Measurements from ENCODE around the gene ARHGAP24. TPM values are rescaled to one million over a fixed set of nuclear protein-coding genes. Genes with fewer than 3 reads are reported as not detected.

Gene ARHGAP24
- total and polyA plus RNA-seq, 8 donors = 10.5 to 34.7 (median 17.1) TPM

DNA sequence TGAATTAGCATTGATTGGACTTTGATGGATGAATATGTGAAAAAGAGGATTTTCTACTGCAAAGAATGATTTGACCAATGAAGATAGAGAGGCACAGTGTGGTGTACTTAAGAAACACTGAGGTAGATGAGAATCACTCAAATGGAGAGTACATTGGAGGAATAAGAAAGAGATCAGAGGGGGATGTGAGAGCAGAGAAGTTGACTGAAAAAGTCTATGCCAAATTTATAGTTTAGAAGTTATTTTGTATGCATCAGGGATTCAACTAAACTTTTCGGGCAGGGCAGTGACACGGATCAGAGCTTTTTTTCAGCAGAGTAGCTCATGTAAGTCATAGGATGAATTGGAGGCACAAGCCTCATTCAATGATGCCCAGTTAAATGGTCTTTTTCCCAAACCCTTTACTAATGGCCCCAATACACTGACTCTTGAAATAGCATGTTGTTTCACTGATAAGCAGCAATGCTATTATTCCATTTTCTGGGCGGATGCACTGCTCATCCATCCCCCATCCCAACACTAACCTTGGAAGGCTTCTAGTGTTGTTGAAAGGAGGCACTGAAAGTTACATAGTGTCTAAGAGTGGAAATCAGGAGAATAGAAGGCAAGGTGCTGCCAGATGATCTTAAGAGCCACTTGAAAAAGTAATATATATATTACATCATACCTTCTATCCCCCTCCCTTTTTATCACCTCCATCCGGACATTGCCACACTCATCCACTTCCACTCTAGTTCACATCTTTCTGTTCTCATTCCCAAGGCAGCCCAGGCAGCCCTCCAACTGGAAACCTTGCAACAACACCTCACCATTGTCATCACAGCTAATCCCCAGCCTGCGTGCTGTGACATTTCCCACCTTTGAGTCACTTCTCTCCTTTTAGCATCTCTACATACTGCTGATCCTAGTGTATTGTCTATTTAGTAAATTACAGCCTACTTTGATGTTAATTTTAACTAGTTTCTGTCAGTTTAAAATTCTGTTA is 46.1 kb downstream of the ARHGAP24 start:
- WGBS, 2 donors = 94 to 96% methylated on average over 5 of the region's 5 CpGs
- no peak overlapping the region for H3K4me3 ChIP-seq
- H3K9me3 ChIP-seq = no peaks in the 10 kb centered on the region
- intact Hi-C loops (cut with DNase I) = no loop called here
- TF ChIP-seq, protein P1, sequence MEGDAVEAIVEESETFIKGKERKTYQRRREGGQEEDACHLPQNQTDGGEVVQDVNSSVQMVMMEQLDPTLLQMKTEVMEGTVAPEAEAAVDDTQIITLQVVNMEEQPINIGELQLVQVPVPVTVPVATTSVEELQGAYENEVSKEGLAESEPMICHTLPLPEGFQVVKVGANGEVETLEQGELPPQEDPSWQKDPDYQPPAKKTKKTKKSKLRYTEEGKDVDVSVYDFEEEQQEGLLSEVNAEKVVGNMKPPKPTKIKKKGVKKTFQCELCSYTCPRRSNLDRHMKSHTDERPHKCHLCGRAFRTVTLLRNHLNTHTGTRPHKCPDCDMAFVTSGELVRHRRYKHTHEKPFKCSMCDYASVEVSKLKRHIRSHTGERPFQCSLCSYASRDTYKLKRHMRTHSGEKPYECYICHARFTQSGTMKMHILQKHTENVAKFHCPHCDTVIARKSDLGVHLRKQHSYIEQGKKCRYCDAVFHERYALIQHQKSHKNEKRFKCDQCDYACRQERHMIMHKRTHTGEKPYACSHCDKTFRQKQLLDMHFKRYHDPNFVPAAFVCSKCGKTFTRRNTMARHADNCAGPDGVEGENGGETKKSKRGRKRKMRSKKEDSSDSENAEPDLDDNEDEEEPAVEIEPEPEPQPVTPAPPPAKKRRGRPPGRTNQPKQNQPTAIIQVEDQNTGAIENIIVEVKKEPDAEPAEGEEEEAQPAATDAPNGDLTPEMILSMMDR (IDR thresholded peaks at IDR 0.05) = no peak
- H3K4me1 ChIP-seq = no peaks in the 10 kb centered on the region
- H3K27me3 ChIP-seq = no peaks in the 10 kb centered on the region
- no peaks in the 10 kb centered on the region for H3K36me3 ChIP-seq
- ATAC-seq = no peak
- FAIRE-seq = no peak
- no peak overlapping the region for H3K27ac ChIP-seq
- no peak for DNase-seq

DNA sequence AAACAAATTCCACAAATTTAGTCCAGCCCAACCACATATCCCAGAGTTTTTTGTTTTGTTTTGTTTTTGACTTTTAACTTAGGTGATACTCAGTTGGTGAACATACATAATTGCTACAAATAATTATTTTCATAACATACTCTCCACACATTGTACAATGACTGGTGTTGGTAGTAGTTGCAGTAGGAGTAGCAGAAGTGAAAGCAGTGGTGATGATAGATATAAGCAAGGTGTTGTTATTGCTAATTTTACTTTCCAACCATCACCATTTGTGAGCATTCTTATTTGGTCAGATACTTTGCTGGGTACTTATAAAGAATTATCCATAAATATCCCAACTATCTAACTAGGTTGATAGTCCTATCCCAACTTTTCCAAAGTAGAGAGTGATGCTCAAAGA is 47.3 kb downstream of the ARHGAP24 start:
- H3K36me3 ChIP-seq = no peaks in the 10 kb centered on the region
- FAIRE-seq (no peak), ATAC-seq (no peak), DNase-seq (no peak)
- H3K4me3 ChIP-seq = no peak overlapping the region
- TF ChIP-seq, protein P1 (IDR thresholded peaks at IDR 0.05) = no peak
- no peaks in the 10 kb centered on the region for H3K27me3 ChIP-seq
- intact Hi-C loops (cut with DNase I) = no loop called here
- no peaks in the 10 kb centered on the region for H3K9me3 ChIP-seq
- H3K4me1 ChIP-seq = no peaks in the 10 kb centered on the region
- H3K27ac ChIP-seq = no peak overlapping the region

DNA sequence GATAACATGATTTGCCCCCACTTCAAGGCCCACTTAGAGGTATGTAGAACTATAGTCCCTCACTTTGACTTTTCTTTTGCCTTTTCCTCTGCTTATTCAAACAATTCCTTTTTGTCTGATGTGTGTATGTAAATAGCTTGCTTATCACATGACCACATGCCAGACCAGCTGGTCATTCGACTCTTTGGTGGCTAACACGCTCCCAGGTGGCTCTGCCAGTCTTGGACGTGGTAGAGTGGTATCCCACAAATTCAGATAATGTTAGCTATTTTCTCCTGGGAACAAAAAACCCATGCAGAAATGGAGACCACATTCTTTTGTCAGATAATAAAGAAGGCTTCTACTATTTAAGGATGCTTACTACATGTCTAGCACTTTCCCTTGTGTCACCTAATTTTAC is 47.9 kb downstream of the ARHGAP24 start:
- DNase-seq = no peak
- no peak overlapping the region for H3K27ac ChIP-seq
- no peak for FAIRE-seq
- intact Hi-C loops (cut with DNase I) = no loop called here
- H3K4me3 ChIP-seq = no peak overlapping the region
- TF ChIP-seq, protein P1 (IDR thresholded peaks at IDR 0.05) = no peak
- H3K9me3 ChIP-seq = no peaks in the 10 kb centered on the region
- H3K36me3 ChIP-seq = no peaks in the 10 kb centered on the region
- ATAC-seq = no peak
- 65 to 72% methylated on average over 3 of the region's 3 CpGs for WGBS, 2 donors
- H3K27me3 ChIP-seq = no peaks in the 10 kb centered on the region
- H3K4me1 ChIP-seq = no peaks in the 10 kb centered on the region

DNA sequence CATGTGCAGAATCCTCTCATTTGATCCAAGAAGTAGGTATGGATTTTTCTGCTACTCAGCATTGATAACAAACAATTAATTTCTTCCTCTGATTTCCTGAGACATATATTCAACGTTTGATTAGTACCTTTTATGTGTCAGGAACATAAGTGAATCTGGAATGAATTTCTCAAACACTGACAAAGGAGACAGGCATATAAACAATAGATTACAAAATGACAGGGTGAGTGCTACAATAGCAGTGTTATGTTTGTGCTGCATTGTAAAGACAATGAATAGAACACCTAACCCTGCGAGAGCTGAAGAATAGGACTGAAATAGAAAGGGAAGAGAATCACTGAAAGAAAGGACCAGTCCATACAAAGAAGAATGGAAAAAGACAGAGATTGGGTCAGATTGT is 52.9 kb downstream of the ARHGAP24 start:
- DNase-seq = no peak
- Histone ChIP-seq H3K9me3 (no peaks in the 10 kb centered on the region), H3K4me3 (no peak overlapping the region), H3K27me3 (no peaks in the 10 kb centered on the region), H3K27ac (no peak overlapping the region), H3K4me1 (no peaks in the 10 kb centered on the region), H3K36me3 (no peaks in the 10 kb centered on the region)
- no peak for FAIRE-seq
- TF ChIP-seq, protein P1 (IDR thresholded peaks at IDR 0.05) = no peak
- intact Hi-C loops (cut with DNase I) = no loop called here
- 34 to 41% methylated on average over 2 of the region's 2 CpGs for WGBS, 2 donors
- ATAC-seq = no peak
